ENCODE measurements around the gene NAGLU. TPM values are rescaled to one million over a fixed set of nuclear protein-coding genes. Genes with fewer than 3 reads are reported as not detected.
"Not testable (repeated sequence)": the region's sequence is repeated elsewhere in the genome, so short reads cannot be mapped to it uniquely, and the experiment has no call there.

Gene NAGLU
- total RNA-seq, 1 donor = 91.6 TPM

DNA sequence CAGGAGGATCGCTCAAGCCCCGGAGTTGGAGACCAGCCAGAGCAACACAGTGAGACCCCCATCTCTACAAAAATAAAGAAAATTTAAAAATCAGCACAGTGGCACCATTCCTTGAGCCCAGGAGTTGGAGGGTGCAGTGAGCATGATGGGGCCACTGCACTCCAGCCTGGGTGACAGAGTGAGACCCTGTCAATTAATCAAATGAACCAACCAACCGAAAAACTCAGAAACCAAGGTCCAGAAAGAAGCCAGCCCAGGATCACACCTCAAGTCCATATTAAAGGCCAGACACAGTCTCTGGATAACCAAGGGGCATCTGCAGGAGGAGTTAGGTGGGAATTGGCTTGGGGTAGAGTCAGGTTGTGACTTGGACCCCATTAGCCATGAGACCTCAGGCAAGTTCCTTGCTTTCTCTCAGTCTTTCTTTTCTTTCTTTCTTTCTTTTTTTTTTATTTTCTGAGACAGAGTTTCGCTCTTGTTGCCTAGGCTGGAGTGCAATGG, 19.1 kb downstream of the NAGLU start:
- Histone ChIP-seq H3K27ac (ENCODE audit: low read depth, low read length) (peak overlapping the region; percentile 78), H3K79me2 (ENCODE audit: insufficient read depth, low read length) (peaks cover 16% of the 10 kb centered on the region), H3K4me1 (ENCODE audit: insufficient read depth, low read length) (peaks cover 13% of the 10 kb centered on the region), H3K27me3 (ENCODE audit: insufficient read depth, low read length) (no peaks in the 10 kb centered on the region), H2AFZ (ENCODE audit: low read length) (peak overlapping the region; percentile 88), H3K4me3 (ENCODE audit: insufficient read depth, low read length) (peak overlapping the region; percentile 91), H3K4me2 (ENCODE audit: insufficient read depth, low read length) (peak overlapping the region; percentile 98), H3K9me3 (ENCODE audit: low read depth, low read length) (no peaks in the 10 kb centered on the region), H4K20me1 (ENCODE audit: insufficient read depth, low read length) (peaks cover 7% of the 10 kb centered on the region), H3K36me3 (ENCODE audit: insufficient read depth, low read length) (no peaks in the 10 kb centered on the region)
- TF ChIP-seq, protein P1, sequence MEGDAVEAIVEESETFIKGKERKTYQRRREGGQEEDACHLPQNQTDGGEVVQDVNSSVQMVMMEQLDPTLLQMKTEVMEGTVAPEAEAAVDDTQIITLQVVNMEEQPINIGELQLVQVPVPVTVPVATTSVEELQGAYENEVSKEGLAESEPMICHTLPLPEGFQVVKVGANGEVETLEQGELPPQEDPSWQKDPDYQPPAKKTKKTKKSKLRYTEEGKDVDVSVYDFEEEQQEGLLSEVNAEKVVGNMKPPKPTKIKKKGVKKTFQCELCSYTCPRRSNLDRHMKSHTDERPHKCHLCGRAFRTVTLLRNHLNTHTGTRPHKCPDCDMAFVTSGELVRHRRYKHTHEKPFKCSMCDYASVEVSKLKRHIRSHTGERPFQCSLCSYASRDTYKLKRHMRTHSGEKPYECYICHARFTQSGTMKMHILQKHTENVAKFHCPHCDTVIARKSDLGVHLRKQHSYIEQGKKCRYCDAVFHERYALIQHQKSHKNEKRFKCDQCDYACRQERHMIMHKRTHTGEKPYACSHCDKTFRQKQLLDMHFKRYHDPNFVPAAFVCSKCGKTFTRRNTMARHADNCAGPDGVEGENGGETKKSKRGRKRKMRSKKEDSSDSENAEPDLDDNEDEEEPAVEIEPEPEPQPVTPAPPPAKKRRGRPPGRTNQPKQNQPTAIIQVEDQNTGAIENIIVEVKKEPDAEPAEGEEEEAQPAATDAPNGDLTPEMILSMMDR (IDR thresholded peaks at IDR 0.05; ENCODE audit: extremely low read depth, low read depth, low read length) = no peak
- peak; percentile 73 for DNase-seq (ENCODE audit: insufficient read length, low spot score, missing footprints)

DNA sequence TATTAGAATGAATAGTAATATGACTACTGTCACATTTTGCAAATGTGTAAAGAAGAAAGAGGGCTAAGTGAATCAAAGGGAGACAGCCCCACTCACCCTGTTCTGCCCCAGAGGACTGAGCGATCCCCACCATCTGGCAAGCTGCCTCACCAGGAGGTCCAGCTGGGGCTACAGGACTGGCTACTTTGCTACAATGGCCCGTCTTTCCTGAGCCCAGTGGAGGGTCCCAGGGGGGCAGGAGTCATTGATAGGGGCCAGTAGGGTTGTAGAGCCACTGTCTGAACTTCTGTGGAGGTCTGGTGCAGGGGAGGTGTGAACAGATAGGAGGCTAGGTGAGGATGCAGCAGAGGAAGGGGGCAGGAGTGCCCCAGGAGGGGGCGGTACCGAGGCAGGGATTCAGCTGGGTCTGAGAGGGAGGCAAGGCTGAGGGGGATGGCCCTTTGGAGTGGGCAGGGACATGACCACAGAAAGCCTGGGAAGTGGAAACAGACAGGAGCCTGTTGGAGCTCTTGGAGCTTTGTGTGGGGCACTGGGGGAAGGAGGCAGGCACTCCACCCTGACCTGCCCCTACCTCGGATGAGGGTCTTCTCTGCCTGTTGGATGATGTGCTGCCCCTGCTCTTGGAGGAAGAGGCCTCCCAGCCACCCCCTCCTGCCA, 20.0 kb downstream of the NAGLU start:
- not testable (repeated sequence) for H4K20me1 ChIP-seq (ENCODE audit: insufficient read depth, low read length); H3K27me3 ChIP-seq (ENCODE audit: insufficient read depth, low read length); H2AFZ ChIP-seq (ENCODE audit: low read length); H3K9me3 ChIP-seq (ENCODE audit: low read depth, low read length); H3K4me3 ChIP-seq (ENCODE audit: insufficient read depth, low read length); H3K27ac ChIP-seq (ENCODE audit: low read depth, low read length); H3K36me3 ChIP-seq (ENCODE audit: insufficient read depth, low read length)
- Histone ChIP-seq H3K4me2 (ENCODE audit: insufficient read depth, low read length) (peak overlapping the region; percentile 98), H3K79me2 (ENCODE audit: insufficient read depth, low read length) (peaks cover 16% of the 10 kb centered on the region), H3K4me1 (ENCODE audit: insufficient read depth, low read length) (peaks cover 13% of the 10 kb centered on the region)
- DNase-seq (ENCODE audit: insufficient read length, low spot score, missing footprints) = peak; percentile 72

DNA sequence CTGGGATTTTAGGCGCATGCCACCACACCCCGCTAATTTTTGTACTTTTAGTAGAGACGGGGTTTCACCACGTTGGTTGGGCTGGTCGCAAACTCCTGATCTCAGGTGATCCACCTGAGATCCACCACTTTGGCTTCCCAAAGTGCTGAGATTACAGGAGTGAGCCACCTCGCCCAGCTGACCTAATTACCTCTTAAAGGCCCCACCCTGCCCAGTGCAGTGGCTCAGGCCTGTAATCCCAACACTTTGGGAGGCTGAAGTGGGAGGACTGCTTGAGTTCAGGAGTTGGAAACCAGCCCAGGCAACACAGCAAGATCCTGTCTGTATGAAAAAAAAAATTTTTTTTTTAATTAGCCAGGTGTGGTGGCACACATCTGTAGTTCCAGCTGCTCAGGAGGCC, 23.0 kb downstream of the NAGLU start:
- TF ChIP-seq, protein P1 (IDR thresholded peaks at IDR 0.05; ENCODE audit: extremely low read depth, low read depth, low read length) = no peak
- H3K27ac ChIP-seq (ENCODE audit: low read depth, low read length) = no peak overlapping the region
- H4K20me1 ChIP-seq (ENCODE audit: insufficient read depth, low read length) = no peaks in the 10 kb centered on the region
- H3K27me3 ChIP-seq (ENCODE audit: insufficient read depth, low read length) = no peaks in the 10 kb centered on the region
- peaks cover 6% of the 10 kb centered on the region for H3K36me3 ChIP-seq (ENCODE audit: insufficient read depth, low read length)
- DNase-seq (ENCODE audit: insufficient read length, low spot score, missing footprints) = no peak
- H3K9me3 ChIP-seq (ENCODE audit: low read depth, low read length) = no peaks in the 10 kb centered on the region
- no peak overlapping the region for H3K4me2 ChIP-seq (ENCODE audit: insufficient read depth, low read length)
- no peak overlapping the region for H3K4me3 ChIP-seq (ENCODE audit: insufficient read depth, low read length)
- no peak overlapping the region for H2AFZ ChIP-seq (ENCODE audit: low read length)
- H3K4me1 ChIP-seq (ENCODE audit: insufficient read depth, low read length) = peaks cover 30% of the 10 kb centered on the region
- peaks cover 36% of the 10 kb centered on the region for H3K79me2 ChIP-seq (ENCODE audit: insufficient read depth, low read length)

DNA sequence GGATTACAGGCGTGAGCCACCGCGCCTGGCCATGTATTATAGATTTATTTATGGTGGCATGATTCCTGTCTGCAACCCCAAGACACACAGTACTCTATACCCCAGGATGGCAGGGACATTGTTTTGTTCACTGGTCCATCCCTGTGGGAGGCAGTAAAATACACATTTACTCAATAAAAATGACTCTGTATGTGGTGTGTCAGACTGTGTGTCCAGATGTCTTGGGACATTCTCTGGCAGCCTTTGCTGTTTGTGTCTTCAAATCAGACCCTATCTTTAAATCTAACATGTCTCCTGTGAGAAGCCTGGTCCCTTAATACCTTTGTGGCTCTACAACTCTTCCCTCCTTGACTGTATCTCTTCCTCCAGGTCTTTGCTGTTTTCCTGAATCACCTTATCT, 24.2 kb downstream of the NAGLU start:
- TF ChIP-seq, protein P1 (IDR thresholded peaks at IDR 0.05; ENCODE audit: extremely low read depth, low read depth, low read length) = no peak
- H3K4me3 ChIP-seq (ENCODE audit: insufficient read depth, low read length) = no peak overlapping the region
- H3K27me3 ChIP-seq (ENCODE audit: insufficient read depth, low read length) = no peaks in the 10 kb centered on the region
- peaks cover 18% of the 10 kb centered on the region for H3K36me3 ChIP-seq (ENCODE audit: insufficient read depth, low read length)
- peaks cover 26% of the 10 kb centered on the region for H3K4me1 ChIP-seq (ENCODE audit: insufficient read depth, low read length)
- H2AFZ ChIP-seq (ENCODE audit: low read length) = no peak overlapping the region
- H3K9me3 ChIP-seq (ENCODE audit: low read depth, low read length) = no peaks in the 10 kb centered on the region
- no peak overlapping the region for H3K27ac ChIP-seq (ENCODE audit: low read depth, low read length)
- no peak overlapping the region for H3K4me2 ChIP-seq (ENCODE audit: insufficient read depth, low read length)
- no peaks in the 10 kb centered on the region for H4K20me1 ChIP-seq (ENCODE audit: insufficient read depth, low read length)
- H3K79me2 ChIP-seq (ENCODE audit: insufficient read depth, low read length) = peaks cover 38% of the 10 kb centered on the region
- DNase-seq (ENCODE audit: insufficient read length, low spot score, missing footprints) = peak; percentile 69

Measured in osteoblast (primary cell).